Measurements from ENCODE around the gene FAM222B.
"Not testable (repeated sequence)": the region's sequence is repeated elsewhere in the genome, so short reads cannot be mapped to it uniquely, and the experiment has no call there.

Gene FAM222B

DNA sequence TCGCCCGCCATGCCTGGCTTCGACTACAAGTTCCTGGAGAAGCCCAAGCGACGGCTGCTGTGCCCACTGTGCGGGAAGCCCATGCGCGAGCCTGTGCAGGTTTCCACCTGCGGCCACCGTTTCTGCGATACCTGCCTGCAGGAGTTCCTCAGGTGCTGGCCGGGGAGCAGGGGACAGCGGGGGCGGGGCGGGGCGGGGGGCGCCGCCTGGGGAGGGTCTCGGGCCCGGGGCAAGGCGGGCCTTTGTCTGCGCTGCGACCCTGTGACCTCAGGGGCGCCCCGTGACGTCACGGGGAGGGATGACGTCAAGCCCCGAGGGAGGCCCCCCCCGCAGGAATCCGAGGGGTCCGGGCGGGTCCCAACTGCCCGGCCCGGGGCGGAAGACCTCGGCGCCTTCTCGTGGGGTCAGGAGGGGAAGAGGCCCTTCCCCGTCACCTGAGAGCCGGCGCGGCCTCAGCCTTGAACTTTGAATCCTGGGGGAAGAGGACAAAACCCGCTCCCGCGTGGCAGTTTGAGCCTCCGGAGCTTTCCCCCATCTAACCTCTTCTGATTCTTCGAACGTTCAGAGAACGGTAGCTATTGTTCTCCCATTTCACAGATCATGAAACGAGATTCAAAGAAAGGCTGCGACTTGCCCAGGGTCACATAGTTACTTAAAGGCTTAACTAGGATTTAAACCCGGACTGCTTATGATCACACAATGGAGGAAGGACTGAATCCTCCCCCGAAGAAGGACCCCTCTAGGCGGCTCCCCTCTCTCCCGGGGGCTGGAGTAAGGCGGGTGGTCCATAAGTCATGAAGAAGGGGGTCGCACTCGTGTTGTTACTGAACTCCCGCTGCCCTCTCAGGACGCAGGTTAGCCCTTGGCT, 98.3 kb downstream of the FAM222B start:
- DNase-seq, result peak; percentile 78

DNA sequence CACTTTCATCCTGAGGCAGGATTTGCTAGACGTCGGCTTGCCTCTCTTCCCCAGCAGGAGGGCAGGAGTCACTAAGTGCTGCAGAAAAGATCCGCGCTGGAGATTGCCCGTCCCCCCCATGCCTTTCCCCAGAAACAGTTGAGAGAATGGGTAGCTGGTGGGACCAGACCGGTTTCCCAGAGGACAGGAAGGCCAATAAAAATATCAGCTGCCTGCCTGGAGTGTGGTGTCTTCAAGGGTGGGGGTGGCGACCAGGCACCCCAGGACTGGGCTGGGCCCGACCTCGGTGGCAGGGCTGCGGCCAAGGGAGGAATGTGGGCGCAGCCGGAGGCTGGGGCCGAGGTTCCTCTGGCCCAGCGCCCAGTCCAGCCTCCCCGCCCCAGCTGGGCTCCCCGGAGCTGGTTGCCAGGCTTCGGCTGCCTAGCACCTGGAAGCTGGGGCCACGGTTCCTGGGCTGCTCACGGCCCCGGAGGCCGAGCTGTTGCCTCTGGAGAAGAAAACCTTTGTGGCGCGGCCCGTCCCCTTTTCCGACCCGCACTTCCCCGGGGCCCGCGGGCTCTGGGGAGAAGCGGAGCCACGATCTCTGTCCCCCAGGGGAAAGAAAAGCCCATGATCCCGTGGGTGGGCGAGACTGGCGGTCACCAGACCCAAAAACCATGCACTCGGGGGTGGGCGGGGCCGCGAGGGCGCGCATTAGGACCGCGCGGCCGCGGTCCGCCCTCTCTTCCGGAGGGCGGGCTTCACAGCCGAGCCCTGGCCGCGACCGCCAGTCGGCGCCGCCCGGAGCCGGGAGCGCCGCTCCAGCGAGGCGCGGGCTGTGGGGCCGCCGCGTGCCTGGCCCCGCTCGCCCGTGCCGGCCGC, 99.1 kb downstream of the FAM222B start, which contains the start of gene TRAF4:
TRAF4 (plus strand) TSS at position 769 of the 861 bp plus-strand sequence. CDS start 102 bp downstream, outside the sequence.
- peak; percentile 82 for DNase-seq

DNA sequence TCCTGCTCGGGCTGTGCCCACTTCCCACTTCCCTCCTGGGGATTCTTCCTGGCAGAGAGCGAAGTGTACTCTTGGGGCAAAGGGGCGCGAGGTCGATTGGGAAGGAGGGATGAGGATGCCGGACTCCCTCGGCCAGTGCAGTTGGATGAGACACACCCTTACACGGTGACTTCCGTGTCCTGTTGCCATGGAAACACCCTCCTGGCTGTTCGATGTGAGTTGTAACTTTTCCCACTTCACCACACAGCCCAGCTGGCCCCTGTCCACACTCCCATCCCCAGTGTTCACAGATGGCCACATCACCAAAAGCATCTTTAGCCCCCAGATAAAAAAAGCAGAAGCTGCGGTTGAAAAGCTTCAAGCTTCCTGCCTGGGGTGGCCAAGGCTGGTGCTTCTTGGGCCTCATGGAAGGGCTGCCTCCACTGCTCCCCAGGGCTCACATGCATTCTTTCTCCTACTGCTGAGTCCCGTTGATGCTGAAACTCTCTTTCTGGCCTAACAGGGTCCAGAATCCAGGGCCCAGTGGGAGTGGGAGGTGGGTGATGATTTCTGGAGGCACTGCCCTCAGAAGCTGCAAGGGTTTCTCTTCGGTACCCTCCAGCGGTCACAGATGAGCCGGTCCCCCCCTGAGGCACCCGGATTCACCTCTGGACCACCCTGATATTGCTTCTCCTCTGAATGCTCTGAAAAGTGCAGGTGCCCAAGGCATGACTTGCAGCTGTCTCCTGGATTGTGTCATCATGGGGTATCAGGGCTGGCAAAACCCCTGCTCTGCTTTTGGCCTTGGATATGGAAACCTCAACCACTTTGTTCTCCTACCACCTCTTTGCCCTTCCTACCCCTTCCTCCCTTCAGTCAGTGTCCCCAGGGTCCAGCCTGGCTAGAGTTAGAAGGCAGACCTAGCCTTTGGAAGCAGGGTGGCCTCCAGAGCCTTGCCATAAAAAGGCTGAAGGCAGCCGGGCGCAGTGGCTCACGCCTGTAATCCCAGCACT, 100.9 kb downstream of the FAM222B start:
- no peak for DNase-seq

DNA sequence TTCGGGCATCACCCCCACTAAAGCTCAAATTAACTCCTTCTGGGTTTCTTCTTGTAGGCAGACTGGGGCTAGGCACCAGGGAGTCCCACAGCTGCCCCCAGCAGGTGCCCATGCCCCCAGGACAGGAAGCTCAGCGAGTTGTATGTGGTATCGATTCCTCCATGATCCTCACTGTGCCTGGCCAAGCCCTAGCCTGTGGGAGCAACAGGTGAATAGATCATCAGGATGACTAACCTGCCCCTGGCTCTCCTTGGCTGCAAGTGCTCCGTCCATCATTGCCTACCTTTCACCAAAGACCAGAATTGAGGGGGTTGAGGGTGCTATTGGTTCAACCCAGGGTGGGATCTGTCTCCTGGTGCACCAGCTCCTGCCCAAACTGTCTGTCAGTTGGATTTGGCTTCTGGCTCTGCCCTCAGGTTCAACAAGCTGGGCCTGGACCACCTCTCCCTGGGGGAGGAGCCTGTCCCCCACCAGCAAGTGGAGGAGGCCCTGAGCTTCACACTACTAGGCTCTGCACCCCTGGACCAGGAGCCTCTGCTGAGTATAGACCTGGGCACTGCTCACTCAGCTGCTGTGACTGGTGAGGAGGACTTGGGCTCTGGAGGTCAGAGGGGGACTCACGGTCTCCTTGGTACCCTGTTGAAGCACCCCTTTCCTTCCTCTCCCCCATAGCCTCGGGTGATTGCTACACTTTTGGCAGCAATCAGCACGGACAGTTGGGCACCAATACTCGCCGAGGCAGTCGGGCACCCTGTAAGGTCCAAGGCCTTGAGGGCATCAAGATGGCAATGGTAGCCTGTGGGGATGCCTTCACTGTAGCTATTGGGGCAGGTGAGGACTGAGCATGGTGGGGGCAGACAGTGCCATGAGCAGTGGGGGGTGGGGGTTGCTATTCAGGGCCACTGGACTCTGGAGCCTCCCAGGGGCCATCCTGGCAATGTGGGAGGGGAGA, 101.9 kb downstream of the FAM222B start:
- DNase-seq, result no peak

DNA sequence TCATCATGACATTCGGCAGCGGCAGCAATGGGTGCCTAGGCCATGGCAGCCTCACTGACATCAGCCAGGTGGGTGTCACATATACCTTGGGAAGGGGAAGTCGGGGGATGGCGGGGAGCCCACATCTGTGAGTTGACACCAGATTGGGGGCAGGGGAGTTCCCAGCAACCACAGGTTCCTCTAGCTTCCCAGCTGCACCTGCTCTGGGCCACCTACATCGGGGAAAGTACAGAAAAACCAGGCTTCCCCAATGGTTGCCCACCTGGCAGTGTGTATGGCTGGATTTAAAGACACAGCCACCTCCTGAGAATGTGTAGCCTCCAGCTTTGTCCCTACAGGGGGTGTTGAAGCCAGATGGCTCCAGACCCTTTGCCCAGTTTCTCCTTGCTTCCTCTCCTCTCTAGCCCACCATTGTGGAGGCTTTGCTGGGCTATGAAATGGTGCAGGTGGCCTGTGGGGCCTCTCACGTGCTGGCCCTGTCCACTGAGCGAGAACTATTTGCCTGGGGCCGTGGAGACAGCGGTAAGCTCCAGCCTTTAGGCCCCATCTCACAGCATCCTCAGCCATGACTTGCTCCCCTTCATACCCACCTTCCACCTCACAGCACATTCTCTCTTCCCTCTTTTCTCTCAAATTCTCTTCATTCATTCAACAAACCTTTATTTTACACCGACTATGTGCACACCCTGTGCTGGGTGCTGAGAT, 103.8 kb downstream of the FAM222B start:
- DNase-seq, result peak; percentile 70

DNA sequence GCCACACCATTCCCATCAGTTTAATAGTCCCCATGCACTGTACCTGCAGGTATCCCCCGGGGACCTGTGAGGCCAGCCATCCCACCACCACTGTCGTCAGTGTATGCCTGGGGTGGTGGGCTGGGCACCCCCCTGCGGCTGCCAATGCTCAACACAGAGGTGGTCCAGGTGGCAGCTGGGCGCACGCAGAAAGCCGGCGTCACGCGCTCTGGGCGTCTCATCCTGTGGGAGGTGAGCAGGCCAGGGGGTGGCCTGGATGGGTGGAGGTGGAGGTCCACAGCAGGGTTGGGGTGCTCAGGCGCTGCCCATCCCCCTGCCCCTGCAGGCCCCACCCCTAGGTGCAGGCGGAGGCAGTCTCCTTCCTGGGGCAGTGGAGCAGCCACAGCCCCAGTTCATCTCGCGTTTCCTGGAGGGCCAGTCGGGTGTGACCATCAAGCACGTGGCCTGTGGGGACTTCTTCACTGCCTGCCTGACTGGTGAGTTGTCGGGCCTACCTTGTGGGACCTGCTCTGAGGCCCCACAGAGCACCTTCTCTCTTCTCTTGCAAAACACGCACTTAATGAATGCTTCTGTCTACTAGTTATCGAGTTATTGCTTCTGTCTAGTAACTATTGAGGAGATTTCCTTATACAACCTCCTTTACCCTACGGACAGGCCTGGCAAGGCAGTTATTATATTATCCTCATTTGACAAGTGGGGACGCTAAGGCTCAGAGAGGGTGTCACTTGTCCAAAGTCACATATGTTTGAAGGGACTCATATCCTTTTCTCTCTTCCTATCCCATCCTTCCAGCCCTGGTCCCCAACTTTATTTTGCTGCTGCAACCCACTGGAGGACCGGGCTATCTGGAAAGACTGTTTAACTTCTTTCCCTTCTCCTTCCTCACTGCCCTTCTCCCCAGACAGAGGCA, 104.6 kb downstream of the FAM222B start:
- DNase-seq, result no peak

DNA sequence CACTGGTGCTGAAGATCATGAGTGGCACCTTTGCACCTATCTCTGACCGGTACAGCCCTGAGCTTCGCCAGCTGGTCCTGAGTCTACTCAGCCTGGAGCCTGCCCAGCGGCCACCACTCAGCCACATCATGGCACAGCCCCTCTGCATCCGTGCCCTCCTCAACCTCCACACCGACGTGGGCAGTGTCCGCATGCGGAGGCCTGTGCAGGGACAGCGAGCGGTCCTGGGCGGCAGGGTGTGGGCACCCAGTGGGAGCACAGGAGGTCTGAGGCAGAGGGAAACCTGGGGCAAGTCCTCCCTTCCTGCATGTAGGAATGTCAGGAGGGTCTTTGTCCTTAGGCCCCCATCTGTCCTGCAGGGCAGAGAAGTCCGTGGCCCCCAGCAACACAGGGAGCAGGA, 105.3 kb downstream of the FAM222B start:
- DNase-seq, result no peak

DNA sequence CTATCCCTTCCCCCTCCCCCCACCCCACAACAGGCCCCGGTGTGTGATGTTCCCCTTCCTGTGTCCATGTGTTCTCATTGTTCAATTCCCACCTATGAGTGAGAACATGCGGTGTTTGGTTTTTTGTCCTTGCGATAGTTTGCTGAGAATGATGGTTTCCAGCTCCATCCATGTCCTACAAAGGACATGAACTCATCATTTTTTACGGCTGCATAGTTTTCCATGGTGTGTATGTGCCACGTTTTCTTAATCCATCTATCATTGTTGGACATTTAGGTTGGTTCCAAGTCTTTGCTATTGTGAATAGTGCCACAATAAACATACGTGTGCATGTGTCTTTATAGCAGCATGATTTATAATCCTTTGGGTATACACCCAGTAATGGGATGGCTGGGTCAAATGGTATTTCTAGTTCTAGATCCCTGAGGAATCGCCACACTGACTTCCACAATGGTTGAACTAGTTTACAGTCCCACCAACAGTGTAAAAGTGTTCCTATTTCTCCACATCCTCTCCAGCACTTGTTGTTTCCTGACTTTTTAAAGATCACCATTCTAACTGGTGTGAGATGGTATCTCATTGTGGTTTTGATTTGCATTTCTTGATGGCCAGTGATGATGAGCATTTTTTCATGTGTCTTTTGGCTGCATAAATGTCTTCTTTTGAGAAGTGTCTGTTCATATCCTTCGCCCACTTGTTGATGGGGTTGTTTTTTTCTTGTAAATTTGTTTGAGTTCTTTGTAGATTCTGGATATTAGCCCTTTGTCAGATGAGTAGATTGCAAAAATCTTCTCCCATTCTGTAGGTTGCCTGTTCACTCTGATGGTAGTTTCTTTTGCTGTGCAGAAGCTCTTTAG, 106.4 kb downstream of the FAM222B start:
- not testable (repeated sequence) for DNase-seq

DNA sequence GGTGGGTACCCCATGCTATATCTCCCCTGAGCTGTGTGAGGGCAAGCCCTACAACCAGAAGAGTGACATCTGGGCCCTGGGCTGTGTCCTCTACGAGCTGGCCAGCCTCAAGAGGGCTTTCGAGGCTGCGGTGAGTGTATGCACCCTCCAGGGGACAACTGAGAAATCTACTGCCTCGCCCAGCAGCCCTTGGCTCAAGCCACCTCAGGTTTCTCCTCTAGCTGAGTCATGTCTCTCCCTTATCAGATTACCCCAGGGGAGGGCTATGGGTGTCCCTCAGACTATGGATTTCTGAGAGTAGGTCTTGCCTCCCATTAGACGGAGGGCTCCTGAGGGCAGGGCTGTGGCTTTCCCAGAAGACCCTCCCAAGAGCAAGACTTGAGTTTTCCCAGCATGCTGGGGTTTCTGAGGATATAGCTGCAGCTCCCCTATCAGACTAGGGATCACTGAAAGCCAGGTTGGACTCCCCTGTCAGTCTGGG, 107.3 kb downstream of the FAM222B start:
- DNase-seq, result no peak

DNA sequence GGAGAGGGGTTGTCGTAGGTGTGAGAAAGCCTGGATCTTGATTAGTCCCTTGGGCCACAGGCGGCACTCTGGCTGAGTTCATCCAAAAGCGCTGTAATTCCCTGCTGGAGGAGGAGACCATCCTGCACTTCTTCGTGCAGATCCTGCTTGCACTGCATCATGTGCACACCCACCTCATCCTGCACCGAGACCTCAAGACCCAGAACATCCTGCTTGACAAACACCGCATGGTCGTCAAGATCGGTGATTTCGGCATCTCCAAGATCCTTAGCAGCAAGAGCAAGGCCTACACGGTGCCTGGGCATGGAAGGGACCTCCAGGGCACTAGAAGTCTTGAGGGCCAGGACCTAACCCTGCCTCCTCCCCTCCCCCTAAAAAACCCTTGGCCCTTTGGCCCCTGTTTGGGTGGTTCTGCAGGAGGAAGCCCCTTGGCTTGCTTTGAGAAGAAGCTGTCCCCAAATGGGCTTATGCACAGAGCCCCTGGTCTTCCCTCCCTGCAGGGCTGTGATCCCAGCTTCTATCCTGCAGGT, 107.8 kb downstream of the FAM222B start:
- no peak for DNase-seq

DNA sequence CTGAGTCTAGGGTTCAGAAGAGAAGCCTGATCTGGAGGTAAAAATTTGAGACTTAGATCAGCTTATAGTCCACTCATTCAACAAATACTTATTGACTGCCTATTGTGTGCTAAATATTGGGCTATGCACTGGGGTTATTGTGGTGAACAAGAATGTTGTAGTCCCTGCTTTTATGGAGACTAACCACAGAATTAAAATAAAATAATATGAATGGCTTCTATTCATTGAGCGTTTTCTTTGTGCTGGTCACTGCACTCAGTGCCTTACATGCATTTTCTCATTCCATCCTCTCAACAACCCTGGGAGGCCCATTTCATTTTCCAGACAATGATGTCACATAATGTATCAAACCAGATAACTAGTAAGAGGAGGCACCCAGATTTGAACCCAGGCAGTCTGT, 109.2 kb downstream of the FAM222B start:
- DNase-seq, result no peak

DNA sequence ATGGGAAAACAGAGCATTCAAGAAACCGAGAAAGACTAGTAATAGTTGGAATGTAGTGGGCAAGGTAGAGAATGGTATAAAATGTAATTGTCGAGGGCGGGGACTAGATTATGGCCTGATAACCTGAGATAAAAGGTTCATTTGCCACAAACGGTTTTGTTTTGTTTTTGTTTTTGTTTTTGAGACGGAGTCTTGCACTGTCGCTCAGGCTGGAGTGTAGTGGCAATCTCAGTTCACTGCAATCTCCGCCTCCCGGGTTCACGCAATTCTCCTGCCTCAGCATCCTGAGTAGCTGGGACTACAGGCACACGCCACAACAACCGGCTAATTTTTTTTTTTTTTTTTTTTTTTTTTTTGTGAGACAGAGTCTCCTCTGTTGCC, 112.7 kb downstream of the FAM222B start:
- no peak for DNase-seq

DNA sequence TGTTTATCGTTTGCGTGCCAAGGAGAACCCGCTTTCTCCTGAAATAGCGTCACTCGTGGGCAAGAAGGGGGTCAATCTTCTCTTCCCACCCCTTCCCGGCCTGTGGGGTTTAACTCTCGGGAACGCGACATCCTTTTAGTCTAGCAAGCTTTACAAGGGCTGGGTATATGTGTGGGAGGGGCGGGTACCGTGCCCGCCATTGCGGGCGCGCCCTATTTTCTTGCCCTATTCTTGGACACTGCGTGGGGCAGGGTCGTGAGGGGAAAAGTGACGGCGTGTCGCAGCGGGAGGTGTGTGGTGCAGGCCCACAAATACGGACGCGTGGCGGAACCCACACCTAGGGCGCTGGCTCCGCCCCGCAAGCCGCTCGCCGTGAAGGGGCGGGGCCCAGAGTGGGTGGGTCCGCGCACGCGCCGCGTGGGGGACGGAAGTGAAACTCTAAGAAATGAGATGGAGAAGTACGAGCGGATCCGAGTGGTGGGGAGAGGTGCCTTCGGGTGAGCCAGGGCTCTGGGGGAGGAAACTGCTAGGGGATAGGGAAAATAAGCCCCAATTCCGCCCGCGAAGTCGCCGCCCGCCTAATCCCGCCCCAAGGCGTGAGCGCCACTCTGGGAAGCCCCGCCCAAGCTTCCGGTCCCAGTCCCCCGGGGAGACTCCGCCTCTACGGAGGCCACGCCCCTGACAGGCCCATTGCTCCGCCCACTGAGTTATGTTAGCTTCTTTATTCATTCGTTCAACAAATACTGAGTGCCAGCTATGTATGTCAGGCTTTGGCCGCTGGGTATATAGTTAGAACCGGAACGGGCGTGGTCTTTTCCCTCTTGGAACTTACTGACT, 114.0 kb downstream of the FAM222B start, which contains the start of gene NEK8:
NEK8 (plus strand) TSS at position 425 of the 837 bp plus-strand sequence; CDS start at position 451, 26 bp downstream.
- peak; percentile 97 for DNase-seq

DNA sequence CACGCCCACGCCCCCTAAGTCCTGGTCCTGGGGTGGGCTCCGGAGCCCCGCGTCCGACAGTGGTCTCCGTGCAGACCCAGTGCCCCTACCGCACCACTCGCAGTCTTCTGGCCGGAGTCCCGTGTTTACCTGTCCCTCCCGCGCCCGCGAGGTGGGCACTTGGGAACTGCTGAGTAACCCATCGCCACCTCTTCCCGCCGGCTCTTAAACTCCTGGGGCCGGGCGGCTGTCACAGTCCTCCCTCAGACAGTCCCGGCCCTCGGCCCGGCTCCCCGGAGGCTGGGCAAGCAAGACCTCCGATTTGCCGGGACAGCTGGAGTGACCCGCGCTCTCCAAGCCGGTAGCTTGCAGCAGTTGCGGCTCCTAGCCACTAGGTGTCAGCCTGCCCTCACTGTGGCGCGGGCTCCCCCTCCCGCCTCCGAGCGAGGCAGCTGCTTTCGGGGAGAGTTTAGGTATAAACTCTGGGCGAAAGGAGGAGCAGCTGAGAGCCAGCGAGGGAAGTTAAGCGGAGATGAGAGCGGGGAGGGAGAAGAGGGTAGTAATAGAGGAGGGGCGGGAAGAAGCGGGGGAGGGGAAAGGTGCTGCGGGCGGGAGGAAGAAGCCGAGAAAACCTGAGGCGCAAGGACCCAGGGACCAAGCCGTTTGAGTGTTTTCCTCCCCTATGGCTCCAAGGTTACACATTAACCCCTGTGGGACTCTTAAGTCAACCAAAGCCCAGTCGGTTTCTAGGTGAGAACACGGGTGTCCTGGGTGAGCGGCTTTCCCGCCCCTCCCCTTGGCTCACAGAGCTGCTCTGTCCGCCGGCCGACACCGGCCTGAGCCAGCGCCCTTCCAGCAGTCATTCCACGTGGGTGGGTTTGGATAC, 115.7 kb downstream of the FAM222B start:
- peak; percentile 92 for DNase-seq

DNA sequence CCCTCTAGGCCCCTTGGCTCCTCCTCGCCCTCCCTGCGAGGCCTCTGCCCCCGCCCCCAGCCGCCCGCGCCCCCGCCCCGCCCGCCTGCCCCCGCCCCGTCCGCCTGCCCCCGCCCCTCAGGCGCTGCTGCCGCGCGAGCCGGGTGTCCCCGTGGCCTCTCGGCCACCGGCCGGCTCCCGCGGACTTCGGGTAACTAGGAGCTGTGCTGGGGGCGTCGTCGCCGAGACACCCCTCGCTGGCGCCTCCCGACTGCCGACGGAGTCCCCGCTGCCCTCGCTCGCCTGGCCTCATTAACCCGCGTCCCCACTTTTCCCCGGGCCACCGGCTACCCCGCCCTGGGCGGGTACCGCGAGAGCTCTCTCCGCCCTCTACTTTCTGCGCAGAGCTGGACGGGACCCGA, 116.4 kb downstream of the FAM222B start, which contains the start of gene TLCD1:
TLCD1 (minus strand) TSS at position 8 of the 401 bp plus-strand sequence. CDS start 136 bp downstream, outside the sequence.
- DNase-seq, result peak; percentile 71
